Peyer's patch (tissue), 4 donors: ENCODE results near the gene ZNF207.

Experiments
- CTCF ChIP-seq, 6 experiments: fragments of 450-650 bp in 4 of 6; fragments of 200-600 bp in 2 of 6; sonication (generic) in 1 of 6; IDR thresholded peaks; one replicate each; pipeline ENCODE4 v1.5.1; 2017 to 2019; ENCODE audit warnings: antibody characterized with exemption in 6 of 6, mild to moderate bottlenecking in 3 of 6, moderate library complexity in 1 of 6
- POLR2A ChIP-seq, 2 donors: fragments of 450-650 bp; IDR thresholded peaks; one replicate each; pipeline ENCODE4 v1.5.1; 2017; ENCODE audit warnings: antibody characterized with exemption in 2 of 2, mild to moderate bottlenecking in 2 of 2, moderate library complexity in 2 of 2

- no peak for TF ChIP-seq CTCF (IDR thresholded peaks at IDR 0.05)
- TF ChIP-seq POLR2A (IDR thresholded peaks at IDR 0.05) = no peak
Observed at GRCh38 chr17:32302037-32302436, 47.9 kb upstream of the ZNF207 start.
